SU-DHL-6 (cell line): Measurements from ENCODE around the gene GPX2.

Source experiments
- H2AFZ ChIP-seq: fragments of 200-600 bp; sonication (generic); 2 replicates; pipeline ENCODE4 v1.6.1; 2014; ENCODE audit warnings: low read depth, mild to moderate bottlenecking, moderate library complexity, mixed read lengths, antibody characterized with exemption, low read length; ENCODE audit not compliant: severe bottlenecking
- H3F3A ChIP-seq: fragments of 200-600 bp; shearing (Covaris generic); 2 replicates; pipeline ENCODE4 v1.6.0; 2016; ENCODE audit warnings: antibody characterized with exemption, mild to moderate bottlenecking; ENCODE audit not compliant: insufficient read depth
- H3K27ac ChIP-seq: fragments of 200-600 bp; sonication (generic); 2 replicates; pipeline ENCODE4 v1.5.1; 2016; ENCODE audit warnings: low read depth, mild to moderate bottlenecking, low read length, moderate library complexity, mixed read lengths
- H3K27me3 ChIP-seq: fragments of 200-600 bp; sonication (generic), shearing (Covaris generic); 2 replicates; pipeline ENCODE4 v1.6.0; 2014; ENCODE audit warnings: mild to moderate bottlenecking, low read length
- H3K36me3 ChIP-seq: fragments of 200-600 bp; sonication (generic); 2 replicates; pipeline ENCODE4 v1.6.1; 2014; ENCODE audit warnings: mild to moderate bottlenecking, low read length, mixed read lengths
- H3K4me2 ChIP-seq: fragments of 300-600, 200-600 bp; shearing (Covaris generic), sonication (generic); 2 replicates; pipeline ENCODE4 v1.6.0; 2014; ENCODE audit warnings: low read length, low read depth, mild to moderate bottlenecking; ENCODE audit not compliant: poor library complexity, severe bottlenecking
- H3K4me3 ChIP-seq: fragments of 200-600 bp; sonication (generic); 2 replicates; pipeline ENCODE4 v1.5.1; 2014; ENCODE audit warnings: antibody characterized with exemption, low read length, mild to moderate bottlenecking, mixed read lengths; ENCODE audit not compliant: insufficient read depth, poor library complexity, severe bottlenecking
- H3K79me2 ChIP-seq: fragments of 200-600 bp; sonication (generic); 2 replicates; pipeline ENCODE4 v1.6.1; 2014; ENCODE audit warnings: mild to moderate bottlenecking, low read length, moderate library complexity; ENCODE audit not compliant: insufficient read depth
- H3K9ac ChIP-seq: fragments of 200-600 bp; sonication (generic); 2 replicates; pipeline ENCODE4 v1.7.0; 2014; ENCODE audit warnings: mild to moderate bottlenecking, low read length
- H3K9me2 ChIP-seq: fragments of 200-600 bp; sonication (generic); replicated peaks from 2 replicates; pipeline ENCODE4 v1.6.1; 2014; ENCODE audit warnings: low read length; ENCODE audit not compliant: insufficient read depth
- H3K9me3 ChIP-seq: fragments of 200-600 bp; sonication (generic); 2 replicates; pipeline ENCODE4 v1.6.1; 2014; ENCODE audit warnings: low read length, mixed read lengths; ENCODE audit not compliant: insufficient read depth
- H4K20me1 ChIP-seq: fragments of 200-600 bp; sonication (generic); 2 replicates; pipeline ENCODE4 v1.6.1; 2014; ENCODE audit warnings: low read depth, mild to moderate bottlenecking, antibody characterized with exemption, low read length, moderate library complexity, mixed read lengths
- CTCF ChIP-seq: fragments of 200-600 bp; sonication (generic); IDR thresholded peaks from one replicate; pipeline ENCODE4 v1.5.1; 2017; ENCODE audit warnings: antibody characterized with exemption, mild to moderate bottlenecking, low read length, moderate library complexity; ENCODE audit not compliant: insufficient read depth, poor library complexity, severe bottlenecking
- EZH2phosphoT487 ChIP-seq: fragments of 200-600 bp; sonication (generic), shearing (Covaris generic); conservative IDR thresholded peaks from 2 replicates; pipeline ENCODE4 v1.6.1; 2018; ENCODE audit warnings: mild to moderate bottlenecking, antibody characterized with exemption, low read length, moderate library complexity, mixed read lengths

Gene GPX2

GRCh38 chr14:64966976-64967375 is 24.4 kb upstream of the GPX2 start:
- Histone ChIP-seq H3K9me2 (no peaks in the 10 kb centered on the region), H3F3A (no peaks in the 10 kb centered on the region), H3K27me3 (no peaks in the 10 kb centered on the region), H3K9ac (no peak overlapping the region), H4K20me1 (no peaks in the 10 kb centered on the region), H3K27ac (no peak overlapping the region), H2AFZ (no peak overlapping the region), H3K79me2 (no peaks in the 10 kb centered on the region), H3K4me2 (no peak overlapping the region), H3K4me3 (no peak overlapping the region), H3K36me3 (no peaks in the 10 kb centered on the region), H3K9me3 (no peaks in the 10 kb centered on the region)
- TF ChIP-seq EZH2phosphoT487: no peak
- TF ChIP-seq CTCF: no peak

- no peak overlapping the region for H3K4me3 ChIP-seq
- no peaks in the 10 kb centered on the region for H3K27me3 ChIP-seq
- H3K9me3 ChIP-seq: no peaks in the 10 kb centered on the region
- no peak overlapping the region for H3K4me2 ChIP-seq
- no peaks in the 10 kb centered on the region for H3K9me2 ChIP-seq
- no peaks in the 10 kb centered on the region for H3K36me3 ChIP-seq
- no peak for TF ChIP-seq CTCF
- no peak for TF ChIP-seq EZH2phosphoT487
- no peaks in the 10 kb centered on the region for H3F3A ChIP-seq
- H2AFZ ChIP-seq: no peak overlapping the region
- H3K27ac ChIP-seq: no peak overlapping the region
- H4K20me1 ChIP-seq: no peaks in the 10 kb centered on the region
- H3K9ac ChIP-seq: no peak overlapping the region
- H3K79me2 ChIP-seq: no peaks in the 10 kb centered on the region
Measured at GRCh38 chr14:64965356-64966000, 22.9 kb upstream of the GPX2 start.

- Histone ChIP-seq H4K20me1 (no peaks in the 10 kb centered on the region), H3K79me2 (no peaks in the 10 kb centered on the region), H3K9ac (no peak overlapping the region), H2AFZ (no peak overlapping the region), H3K27ac (no peak overlapping the region), H3K4me3 (no peak overlapping the region), H3K9me2 (no peaks in the 10 kb centered on the region), H3K9me3 (no peaks in the 10 kb centered on the region), H3K36me3 (no peaks in the 10 kb centered on the region), H3K4me2 (no peak overlapping the region), H3F3A (no peaks in the 10 kb centered on the region), H3K27me3 (no peaks in the 10 kb centered on the region)
- TF ChIP-seq EZH2phosphoT487 (no peak), CTCF (no peak)
Measured at GRCh38 chr14:64963611-64964010, 21.1 kb upstream of the GPX2 start.
